ENCODE data around the gene EIF2D. TPM values are rescaled to one million over a fixed set of nuclear protein-coding genes. Genes with fewer than 3 reads are reported as not detected.

EIF2D gene
- total and polyA plus RNA-seq, 7 donors, result 27.0 to 59.6 (median 43.3) TPM

- no peak for TF ChIP-seq EP300 (IDR thresholded peaks at IDR 0.05)
- no peak for TF ChIP-seq CTCF (IDR thresholded peaks at IDR 0.05)
- TF ChIP-seq POLR2A (IDR thresholded peaks at IDR 0.05), result no peak
- no peak for TF ChIP-seq POLR2AphosphoS5 (IDR thresholded peaks at IDR 0.05)
- Histone ChIP-seq H3K9me3 (no peaks in the 10 kb centered on the region), H3K27ac (peak overlapping the region in 3 of 4 donors; percentile 7 to 53 (median 51)), H3K27me3 (no peaks in the 10 kb centered on the region), H3K36me3 (peaks cover 2 to 54% (median 8%) of the 10 kb centered on the region in 4 donors), H3K4me3 (no peak overlapping the region), H3K4me1 (peaks cover 0 to 25% (median 16%) of the 10 kb centered on the region in 4 donors)
- no peak for DNase-seq
- 78 to 82% methylated on average over 13 of the region's 13 CpGs for WGBS, 2 donors
- intact Hi-C loops (cut with DNase I), result no loop called here
These were observed 25.5 kb downstream of the EIF2D start for GRCh38 chr1:206586501-206587445.

- intact Hi-C loops (cut with DNase I), result loop anchor here (5.0 kb wide), 1 partner anchor 92 kb away; no protein-coding TSS in a partner anchor
These were observed 27.6 kb downstream of the EIF2D start for GRCh38 chr1:206584683-206585082.

GRCh38 chr1:206583707-206584648 lies 28.3 kb downstream of the EIF2D start:
- no peaks in the 10 kb centered on the region for H3K27me3 ChIP-seq
- intact Hi-C loops (cut with DNase I), result loop anchor here (1.0 to 5.0 kb wide), 2 partner anchors 40 to 92 kb away; no protein-coding TSS in a partner anchor
- H3K4me3 ChIP-seq, result no peak overlapping the region
- 86 to 88% methylated on average over 16 of the region's 16 CpGs for WGBS, 2 donors
- H3K9me3 ChIP-seq, result no peaks in the 10 kb centered on the region
- peak; percentile 59 to 87 (median 82) for TF ChIP-seq CTCF (IDR thresholded peaks at IDR 0.05)
- no peak for TF ChIP-seq POLR2A (IDR thresholded peaks at IDR 0.05)
- H3K36me3 ChIP-seq, result peaks cover 0 to 29% (median 3%) of the 10 kb centered on the region in 4 donors
- DNase-seq, result peak; percentile 79
- H3K27ac ChIP-seq, result no peak overlapping the region
- H3K4me1 ChIP-seq, result peaks cover 0 to 20% (median 7%) of the 10 kb centered on the region in 4 donors

More at GRCh38 chr1:206584683-206585082, 27.6 kb downstream of the EIF2D start:
- H3K27ac ChIP-seq, result no peak overlapping the region
- TF ChIP-seq CTCF (IDR thresholded peaks at IDR 0.05), result no peak
- TF ChIP-seq POLR2A (IDR thresholded peaks at IDR 0.05), result no peak
- TF ChIP-seq POLR2AphosphoS5 (IDR thresholded peaks at IDR 0.05), result no peak
- TF ChIP-seq EP300 (IDR thresholded peaks at IDR 0.05), result no peak
- H3K4me3 ChIP-seq, result no peak overlapping the region
- H3K9me3 ChIP-seq, result no peaks in the 10 kb centered on the region
- H3K4me1 ChIP-seq, result peaks cover 0 to 23% (median 13%) of the 10 kb centered on the region in 4 donors
- no peak for DNase-seq
- no peaks in the 10 kb centered on the region for H3K27me3 ChIP-seq
- H3K36me3 ChIP-seq, result peaks cover 0 to 34% (median 3%) of the 10 kb centered on the region in 4 donors
- 73 to 87% methylated on average over 4 of the region's 4 CpGs for WGBS, 2 donors

DNA sequence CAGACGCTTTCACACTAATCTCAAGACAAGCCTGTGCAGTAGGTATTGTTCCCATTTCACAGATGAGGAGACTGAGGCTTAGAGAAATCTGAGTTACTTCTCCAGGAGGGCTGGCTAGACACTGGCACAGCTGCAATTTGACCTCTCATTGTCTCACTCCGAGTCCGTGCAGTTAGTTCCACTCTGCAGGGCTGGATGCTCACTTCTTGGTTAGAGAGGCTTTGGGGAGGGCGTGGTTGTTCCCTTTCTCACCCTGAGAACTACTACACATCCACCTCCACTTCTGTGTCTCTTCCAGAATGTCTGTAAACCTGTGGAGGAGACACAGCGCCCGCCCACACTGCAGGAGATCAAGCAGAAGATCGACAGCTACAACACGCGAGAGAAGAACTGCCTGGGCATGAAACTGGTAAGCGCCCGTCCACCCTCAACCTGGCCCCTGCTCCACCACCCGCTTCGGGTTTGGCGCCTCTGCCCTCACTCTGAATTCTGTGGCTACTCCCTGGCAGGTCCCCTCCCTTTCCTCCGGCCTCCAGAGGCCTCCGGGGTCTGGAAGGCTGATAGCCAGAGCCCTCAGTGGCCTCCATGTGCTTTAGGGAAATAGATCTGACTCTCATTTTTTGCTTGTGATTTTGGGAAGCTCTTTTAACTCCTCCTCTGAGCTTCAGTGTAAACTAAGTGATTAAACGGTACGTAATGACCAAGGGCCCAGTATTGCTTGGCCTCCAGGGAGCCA lies 29.1 kb downstream of the EIF2D start:
- intact Hi-C loops (cut with DNase I), result loop anchor here (1.0 to 5.0 kb wide), 2 partner anchors 39 to 91 kb away; no protein-coding TSS in a partner anchor
- Histone ChIP-seq H3K4me1 (peaks cover 0 to 11% (median 2%) of the 10 kb centered on the region in 4 donors), H3K4me3 (no peak overlapping the region), H3K27ac (no peak overlapping the region), H3K9me3 (no peaks in the 10 kb centered on the region), H3K36me3 (peaks cover 0 to 24% (median 3%) of the 10 kb centered on the region in 4 donors), H3K27me3 (no peaks in the 10 kb centered on the region)
- WGBS, 2 donors, result 76 to 79% methylated on average over 18 of the region's 18 CpGs
- no peak for DNase-seq
- no peak for TF ChIP-seq EP300 (IDR thresholded peaks at IDR 0.05)
- no peak for TF ChIP-seq POLR2AphosphoS5 (IDR thresholded peaks at IDR 0.05)
- TF ChIP-seq CTCF (IDR thresholded peaks at IDR 0.05), result no peak
- TF ChIP-seq POLR2A (IDR thresholded peaks at IDR 0.05), result no peak
